HG02642 (cell line): ENCODE measurements around the gene DENND1B.

Experiments used
- ATAC-seq: cut with Tn5 transposase; IDR thresholded peaks from one replicate; pipeline ENCODE4 v1.9.1; 2021; ENCODE audit warnings: mild to moderate bottlenecking; ENCODE audit not compliant: unreplicated experiment, poor library complexity

Gene DENND1B

GRCh38 chr1:197481101-197481500 is 294.2 kb downstream of the DENND1B start:
- no peak for ATAC-seq

GRCh38 chr1:197480446-197480845 is 294.8 kb downstream of the DENND1B start:
- no peak for ATAC-seq

DNA sequence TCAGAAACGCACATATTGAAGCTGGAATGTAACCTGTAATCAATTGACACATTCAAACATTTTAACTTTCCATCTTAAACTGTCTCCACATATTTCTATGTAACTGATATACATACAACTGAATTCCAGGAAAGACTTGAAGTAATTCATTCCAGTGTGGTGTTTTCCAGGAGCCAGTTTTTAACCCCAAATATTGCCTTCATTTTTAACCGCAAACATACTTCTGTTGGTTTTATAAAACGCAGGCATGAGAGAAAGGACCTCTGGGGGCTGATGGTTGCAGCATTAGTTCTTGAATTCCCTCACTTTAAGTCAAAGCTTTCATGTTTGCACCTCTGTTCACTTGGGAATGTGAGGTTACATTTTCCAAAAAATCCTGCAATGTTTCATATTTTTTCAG is 303.1 kb downstream of the DENND1B start:
- ATAC-seq, result no peak

- ATAC-seq, result no peak
These were observed 303.9 kb downstream of the DENND1B start for GRCh38 chr1:197471248-197471985.

DNA sequence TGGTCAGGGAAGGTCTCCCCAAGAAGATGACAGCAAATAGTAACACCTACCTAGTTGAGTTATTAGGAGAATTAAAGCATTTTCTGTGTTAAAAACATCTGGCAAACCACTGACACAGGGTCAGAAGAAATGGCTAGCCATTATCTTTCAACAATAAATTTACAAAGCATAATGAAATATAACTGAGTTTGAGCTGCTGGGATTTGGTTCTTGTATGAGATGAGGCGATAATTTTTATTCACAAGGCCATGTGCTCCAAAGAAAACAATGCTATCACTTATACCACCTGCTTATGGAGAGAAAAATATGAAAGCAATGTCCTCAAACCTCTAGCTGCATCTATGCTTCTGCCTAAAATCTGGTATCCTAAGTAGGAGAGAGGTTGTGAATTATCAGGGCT is 304.9 kb downstream of the DENND1B start:
- no peak for ATAC-seq

- no peak for ATAC-seq
These were observed 305.6 kb downstream of the DENND1B start for GRCh38 chr1:197469620-197470210.

- ATAC-seq, result no peak
These were observed 306.6 kb downstream of the DENND1B start for GRCh38 chr1:197468543-197469175.

DNA sequence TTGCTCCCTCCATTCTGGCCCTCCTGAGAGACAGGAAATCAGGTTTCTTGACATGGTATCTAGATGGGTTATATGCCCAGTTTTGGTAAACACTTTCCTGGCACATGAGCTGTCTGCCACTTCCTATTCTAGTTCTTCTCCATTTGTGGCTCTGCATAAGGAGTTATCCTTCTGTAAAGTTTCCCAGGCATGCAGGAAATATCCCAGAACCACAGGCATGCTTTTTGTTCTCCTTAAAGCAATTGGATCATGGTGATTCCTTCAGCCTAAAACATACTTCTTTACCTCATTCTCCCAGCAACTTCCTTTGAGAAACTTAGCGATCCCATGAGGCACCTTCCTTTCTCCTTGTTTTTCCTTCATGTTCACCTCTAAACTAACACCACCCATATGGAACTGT is 307.4 kb downstream of the DENND1B start:
- ATAC-seq, result no peak

DNA sequence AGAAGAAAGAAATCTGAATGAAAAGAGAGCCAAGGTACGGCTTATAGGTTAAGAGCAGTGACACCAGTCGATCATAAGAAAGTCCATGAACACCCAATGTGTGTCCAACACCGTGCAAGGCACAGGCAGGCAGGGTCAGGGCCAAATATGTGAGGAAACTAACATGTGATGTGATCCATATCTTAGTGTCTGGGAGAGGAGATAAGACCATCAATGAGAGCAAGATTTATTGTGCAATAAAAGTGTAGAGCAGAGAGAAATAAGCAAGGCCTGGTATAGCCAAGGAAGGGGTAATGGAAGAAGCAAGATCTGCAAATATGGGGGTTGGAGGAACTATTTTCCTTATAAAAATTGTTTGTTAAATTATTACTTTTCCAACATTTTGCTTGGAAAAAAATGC is 308.5 kb downstream of the DENND1B start:
- no peak for ATAC-seq

GRCh38 chr1:197465528-197466327 is 309.6 kb downstream of the DENND1B start:
- ATAC-seq, result no peak

DNA sequence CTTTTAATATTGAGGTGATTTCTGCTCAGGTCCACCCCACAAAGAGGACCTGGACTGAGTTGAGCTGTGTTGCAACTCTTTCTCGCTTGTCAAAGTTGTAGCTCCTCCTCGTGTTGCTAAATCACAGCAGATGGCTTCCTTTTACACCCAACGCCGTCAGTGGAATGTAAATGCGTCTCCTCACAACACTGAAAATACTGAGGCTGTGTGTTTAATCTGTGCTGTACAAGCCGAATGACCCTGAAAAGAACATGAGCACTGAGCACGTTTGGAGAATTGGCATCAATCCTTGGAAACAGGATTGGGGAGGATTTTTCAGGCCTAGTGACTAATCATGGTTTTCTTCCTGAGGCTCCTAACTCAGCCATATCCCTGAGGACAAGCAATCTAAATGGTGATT is 311.2 kb downstream of the DENND1B start:
- ATAC-seq, result no peak

GRCh38 chr1:197463142-197463541 is 312.1 kb downstream of the DENND1B start:
- no peak for ATAC-seq

DNA sequence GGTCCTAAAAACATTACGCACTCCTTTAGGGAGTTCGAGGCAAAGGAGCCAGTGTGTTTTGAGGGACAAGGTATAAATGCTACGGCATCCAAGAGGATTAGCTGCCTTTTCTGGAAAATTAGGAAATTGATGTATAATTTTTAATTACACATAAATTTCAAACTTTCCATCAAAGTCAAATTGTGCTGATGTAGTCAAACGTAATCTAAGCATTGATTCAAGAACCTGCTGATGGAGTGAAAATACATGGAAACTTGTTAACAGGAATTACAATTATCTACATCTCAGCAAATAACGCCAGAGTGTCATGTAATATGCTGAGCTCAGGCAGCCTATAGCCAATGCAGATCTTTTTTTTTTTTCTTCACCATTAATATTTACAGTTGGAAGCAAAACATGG is 312.7 kb downstream of the DENND1B start:
- no peak for ATAC-seq
